HUES64 (cell line): Measurements from ENCODE around the gene ELMO3.

Source experiments
- H3K27ac ChIP-seq: 2 replicates; pipeline ENCODE4 v1.7.0; 2013; ENCODE audit warnings: low read depth, low read length, inconsistent platforms
- H3K27me3 ChIP-seq: 2 replicates; pipeline ENCODE4 v1.6.1; 2013; ENCODE audit warnings: mild to moderate bottlenecking, low read length; ENCODE audit not compliant: insufficient read depth
- H3K36me3 ChIP-seq: 2 replicates; pipeline ENCODE4 v1.6.1; 2013; ENCODE audit warnings: mild to moderate bottlenecking, low read length; ENCODE audit not compliant: insufficient read depth
- H3K4me1 ChIP-seq: 2 replicates; pipeline ENCODE4 v1.6.1; 2013; ENCODE audit warnings: mild to moderate bottlenecking, low read length, moderate library complexity; ENCODE audit not compliant: insufficient read depth
- H3K4me3 ChIP-seq: 2 replicates; pipeline ENCODE4 v1.5.1; 2013; ENCODE audit warnings: mild to moderate bottlenecking, low read length, moderate library complexity
- H3K9ac ChIP-seq: 2 replicates; pipeline ENCODE4 v1.6.1; 2013; ENCODE audit warnings: mild to moderate bottlenecking, low read depth, low read length
- H3K9me3 ChIP-seq: 2 replicates; pipeline ENCODE4 v1.6.1; 2013; ENCODE audit warnings: low read depth, low read length; ENCODE audit not compliant: insufficient read depth
- WGBS: fragments of 150-250, 120-280 bp; methylation state at CpG from one replicate; pipeline ENCODE4 v1.1.7; 2013; ENCODE audit warnings: missing lambda C conversion rate; 5-methylcytosine and 5-hydroxymethylcytosine counted together

Gene ELMO3

GRCh38 chr16:67185651-67186134 lies 13.2 kb upstream of the ELMO3 start:
- Histone ChIP-seq H3K27ac (no peak overlapping the region), H3K9ac (no peak overlapping the region), H3K27me3 (peaks cover 29% of the 10 kb centered on the region), H3K4me1 (peaks cover 4% of the 10 kb centered on the region; the same call in 1 of the 2 replicates), H3K9me3 (no peaks in the 10 kb centered on the region), H3K4me3 (no peak overlapping the region), H3K36me3 (no peaks in the 10 kb centered on the region)
- WGBS: 14% methylated on average over 11 of the region's 12 CpGs

GRCh38 chr16:67186550-67186950 lies 12.4 kb upstream of the ELMO3 start:
- Histone ChIP-seq H3K4me1 (peaks cover 4% of the 10 kb centered on the region; the same call in 1 of the 2 replicates), H3K36me3 (no peaks in the 10 kb centered on the region), H3K9me3 (no peaks in the 10 kb centered on the region), H3K4me3 (no peak overlapping the region), H3K27me3 (peaks cover 29% of the 10 kb centered on the region), H3K27ac (no peak overlapping the region), H3K9ac (no peak overlapping the region)
- WGBS: 60% methylated on average over 5 of the region's 5 CpGs

GRCh38 chr16:67187175-67187890 lies 11.6 kb upstream of the ELMO3 start:
- 93% methylated on average over 26 of the region's 26 CpGs for WGBS
- Histone ChIP-seq H3K9me3 (no peaks in the 10 kb centered on the region), H3K4me3 (no peak overlapping the region), H3K4me1 (peaks cover 4% of the 10 kb centered on the region; the same call in 1 of the 2 replicates), H3K27me3 (peaks cover 29% of the 10 kb centered on the region), H3K27ac (no peak overlapping the region), H3K9ac (no peak overlapping the region), H3K36me3 (no peaks in the 10 kb centered on the region)

GRCh38 chr16:67188323-67188722 lies 10.6 kb upstream of the ELMO3 start:
- Histone ChIP-seq H3K4me3 (no peak overlapping the region), H3K4me1 (peaks cover 9% of the 10 kb centered on the region; the same call in 1 of the 2 replicates), H3K9ac (no peak overlapping the region), H3K27ac (no peak overlapping the region), H3K9me3 (no peaks in the 10 kb centered on the region), H3K36me3 (peaks cover 3% of the 10 kb centered on the region; the same call in 1 of the 2 replicates), H3K27me3 (peaks cover 29% of the 10 kb centered on the region)
- WGBS: 91% methylated on average over 4 of the region's 4 CpGs

- peaks cover 7% of the 10 kb centered on the region for H3K36me3 ChIP-seq
- peaks cover 29% of the 10 kb centered on the region for H3K27me3 ChIP-seq
- H3K9ac ChIP-seq: no peak overlapping the region
- H3K27ac ChIP-seq: no peak overlapping the region
- WGBS: 91% methylated on average over 15 of the region's 15 CpGs
- no peak overlapping the region for H3K4me3 ChIP-seq
- H3K9me3 ChIP-seq: no peaks in the 10 kb centered on the region
- H3K4me1 ChIP-seq: peaks cover 11% of the 10 kb centered on the region; the same call in 1 of the 2 replicates
Observed at GRCh38 chr16:67188798-67189197, 10.1 kb upstream of the ELMO3 start.

GRCh38 chr16:67190041-67190440 lies 8.9 kb upstream of the ELMO3 start, which contains the start of gene EXOC3L1:
TSS of gene EXOC3L1 (minus strand) at chr16:67190136. CDS start at chr16:67189676, 460 bp downstream.
- Histone ChIP-seq H3K4me3 (no peak within 1 kb of the TSS), H3K9me3 (no peaks in the 10 kb centered on the region), H3K36me3 (peaks cover 20% of the 10 kb centered on the region), H3K27me3 (peaks cover 18% of the 10 kb centered on the region), H3K9ac (no peak within 1 kb of the TSS), H3K27ac (no peak within 1 kb of the TSS), H3K4me1 (peaks cover 11% of the 10 kb centered on the region; the same call in 1 of the 2 replicates)
- WGBS: 60% methylated on average over 6 of the region's 6 CpGs

- Histone ChIP-seq H3K9ac (no peak overlapping the region), H3K4me1 (peaks cover 11% of the 10 kb centered on the region; the same call in 1 of the 2 replicates), H3K4me3 (no peak overlapping the region), H3K27ac (no peak overlapping the region), H3K9me3 (no peaks in the 10 kb centered on the region), H3K36me3 (peaks cover 27% of the 10 kb centered on the region), H3K27me3 (peaks cover 11% of the 10 kb centered on the region)
- WGBS: 91% methylated on average over 13 of the region's 13 CpGs
Observed at GRCh38 chr16:67190448-67191399, 8.2 kb upstream of the ELMO3 start.

GRCh38 chr16:67191411-67191994 lies 7.4 kb upstream of the ELMO3 start:
- peaks cover 11% of the 10 kb centered on the region; the same call in 1 of the 2 replicates for H3K4me1 ChIP-seq
- H3K4me3 ChIP-seq: peak overlapping the region; percentile 99
- peaks cover 34% of the 10 kb centered on the region for H3K36me3 ChIP-seq
- H3K27ac ChIP-seq: no peak overlapping the region
- 40% methylated on average over 9 of the region's 9 CpGs for WGBS
- no peak overlapping the region for H3K9ac ChIP-seq
- no peaks in the 10 kb centered on the region for H3K9me3 ChIP-seq
- H3K27me3 ChIP-seq: peaks cover 3% of the 10 kb centered on the region

- no peaks in the 10 kb centered on the region for H3K27me3 ChIP-seq
- H3K4me1 ChIP-seq: peaks cover 7% of the 10 kb centered on the region; the same call in 1 of the 2 replicates
- peak within 1 kb of the TSS; percentile 91 for H3K9ac ChIP-seq
- H3K9me3 ChIP-seq: no peaks in the 10 kb centered on the region
- H3K36me3 ChIP-seq: peaks cover 41% of the 10 kb centered on the region
- H3K27ac ChIP-seq: peak within 1 kb of the TSS; percentile 48; the same call in 1 of the 2 replicates
- under 1% methylated on average over 54 of the region's 54 CpGs for WGBS
- H3K4me3 ChIP-seq: peak within 1 kb of the TSS; percentile 99
Observed at GRCh38 chr16:67191995-67192681, 6.8 kb upstream of the ELMO3 start, which contains the start of gene E2F4. TSS of gene E2F4 (plus strand) at chr16:67192155. CDS start at chr16:67192228, 73 bp downstream.

- peaks cover 48% of the 10 kb centered on the region for H3K36me3 ChIP-seq
- H3K27ac ChIP-seq: no peak overlapping the region
- H3K9ac ChIP-seq: peak overlapping the region; percentile 91
- H3K27me3 ChIP-seq: no peaks in the 10 kb centered on the region
- whole genome bisulfite sequencing: 43% methylated on average over 17 of the region's 17 CpGs
- no peaks in the 10 kb centered on the region for H3K9me3 ChIP-seq
- peak overlapping the region; percentile 99 for H3K4me3 ChIP-seq
- peaks cover 7% of the 10 kb centered on the region; the same call in 1 of the 2 replicates for H3K4me1 ChIP-seq
Observed at GRCh38 chr16:67192781-67193361, 6.1 kb upstream of the ELMO3 start.
